Thyroid gland (tissue), 4 donors: ENCODE measurements around the gene SERPINB7.

ENCODE experiments used
- CTCF ChIP-seq, 6 experiments: fragments of 200-600 bp in 3 of 6; fragments of 450-650 bp in 3 of 6; sonication (generic) in 3 of 6; IDR thresholded peaks; one replicate each; pipeline ENCODE4 v1.5.1; 2016 to 2019; ENCODE audit warnings: antibody characterized with exemption in 6 of 6, mild to moderate bottlenecking in 2 of 6, inconsistent platforms in 1 of 6, moderate library complexity in 1 of 6
- POLR2A ChIP-seq, 2 donors: fragments of 450-650 bp; IDR thresholded peaks; one replicate each; pipeline ENCODE4 v1.6.1; 2017; ENCODE audit warnings: antibody characterized with exemption in 2 of 2, mild to moderate bottlenecking in 2 of 2, moderate library complexity in 1 of 2

DNA sequence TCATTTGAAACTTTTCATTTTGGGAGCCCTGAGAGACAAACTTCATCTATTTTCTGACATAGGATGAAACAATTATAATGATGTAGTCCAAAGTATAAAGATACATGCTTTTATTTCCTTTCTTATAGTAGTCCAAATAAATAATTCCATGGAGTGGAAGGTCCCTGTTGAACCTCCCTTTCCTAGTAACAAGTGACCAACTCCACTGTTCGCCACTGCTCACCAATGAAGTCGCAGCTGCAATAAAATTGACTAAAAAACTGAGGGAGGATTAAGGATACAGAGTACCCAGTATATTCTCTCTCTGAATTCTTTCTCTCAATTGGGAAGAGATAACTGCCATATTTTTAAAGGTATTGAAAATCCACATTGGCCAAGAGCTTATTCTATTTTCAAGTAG, 14.1 kb downstream of the SERPINB7 start:
- TF ChIP-seq POLR2A (IDR thresholded peaks at IDR 0.05) (no peak), CTCF (IDR thresholded peaks at IDR 0.05) (no peak)
